OCI-LY7 (cell line): ENCODE data around the gene EMX2. TPM values are rescaled to one million over a fixed set of nuclear protein-coding genes. Genes with fewer than 3 reads are reported as not detected.

ENCODE experiments used
- BruUV-seq: library from RNA; stranded (reverse); fragments of 400-500 nt; replicated peaks from 2 replicates; lab custom pipeline; 2021; lab: Mats Ljungman, UMichigan
- CTCF ChIA-PET: fragments of 300-600 bp; sonication (Branson Sonifier 250); formaldehyde crosslinking; loops from one replicate; lab custom pipeline; 2022; ENCODE audit warnings: antibody characterized with exemption; ENCODE audit not compliant: unreplicated experiment; lab: Charles Lee
- POLR2A ChIA-PET: fragments of 300-600 bp; sonication (Branson Sonifier 250); formaldehyde crosslinking; loops from one replicate; lab custom pipeline; 2022; ENCODE audit warnings: antibody characterized with exemption; lab: Charles Lee
- DNase-seq: peaks from one replicate; pipeline ENCODE4 v3.0.0-alpha.2; 2015; ENCODE audit warnings: low spot score
- H2AFZ ChIP-seq: fragments of 200-600 bp; sonication (generic), shearing (Covaris generic); 2 replicates; pipeline ENCODE4 v1.6.1; 2014; ENCODE audit warnings: mild to moderate bottlenecking, antibody characterized with exemption, low read length, moderate library complexity
- H3K27ac ChIP-seq: fragments of 200-600 bp; sonication (generic); 2 replicates; pipeline ENCODE4 v1.5.1; 2014; ENCODE audit warnings: mixed run types, low read depth, mild to moderate bottlenecking, moderate library complexity, low read length, inconsistent platforms; ENCODE audit not compliant: poor library complexity, severe bottlenecking
- H3K36me3 ChIP-seq: fragments of 200-600 bp; sonication (generic); 2 replicates; pipeline ENCODE4 v1.6.1; 2014; ENCODE audit warnings: mild to moderate bottlenecking, antibody characterized with exemption, low read length, moderate library complexity, mixed read lengths; ENCODE audit not compliant: insufficient read depth
- H3K4me1 ChIP-seq: fragments of 200-600 bp; sonication (generic); 2 replicates; pipeline ENCODE4 v1.5.1; 2014; ENCODE audit warnings: mild to moderate bottlenecking, low read length; ENCODE audit not compliant: insufficient read depth, poor library complexity, severe bottlenecking
- H3K4me2 ChIP-seq: fragments of 200-600 bp; sonication (generic); 2 replicates; pipeline ENCODE4 v1.6.1; 2014; ENCODE audit warnings: mild to moderate bottlenecking, low read length
- H3K4me3 ChIP-seq: fragments of 200-600 bp; sonication (generic); 2 replicates; pipeline ENCODE4 v1.5.1; 2014; ENCODE audit warnings: mild to moderate bottlenecking, low read depth, low read length; ENCODE audit not compliant: poor library complexity, severe bottlenecking
- H3K79me2 ChIP-seq: fragments of 200-600 bp; sonication (generic); 2 replicates; pipeline ENCODE4 v1.6.1; 2016; ENCODE audit warnings: low read depth, mild to moderate bottlenecking, low read length, moderate library complexity, mixed read lengths; ENCODE audit not compliant: insufficient read depth
- H3K9me2 ChIP-seq: fragments of 200-600 bp; sonication (generic); 2 replicates; pipeline ENCODE4 v1.6.1; 2016; ENCODE audit warnings: mild to moderate bottlenecking, low read length, mixed read lengths; ENCODE audit not compliant: insufficient read depth
- H3K9me3 ChIP-seq: fragments of 200-600 bp; sonication (generic); 2 replicates; pipeline ENCODE4 v1.6.1; 2014; ENCODE audit warnings: mild to moderate bottlenecking, mixed run types, low read length, mixed read lengths
- H4K20me1 ChIP-seq: fragments of 200-600 bp; sonication (generic); 2 replicates; pipeline ENCODE4 v1.6.1; 2014; ENCODE audit warnings: mild to moderate bottlenecking, antibody characterized with exemption, low read length, moderate library complexity, mixed read lengths; ENCODE audit not compliant: insufficient read depth
- CTCF ChIP-seq: fragments of 200-600 bp; sonication (generic); conservative IDR thresholded peaks from 2 replicates; pipeline ENCODE4 v1.5.1; 2014; ENCODE audit warnings: mild to moderate bottlenecking, antibody characterized with exemption, low read length, moderate library complexity, mixed read lengths
- EZH2phosphoT487 ChIP-seq: fragments of 200-600 bp; sonication (generic); IDR thresholded peaks from 2 replicates; pipeline ENCODE4 v1.6.1; 2018; ENCODE audit warnings: low read depth, borderline replicate concordance, mild to moderate bottlenecking, mixed run types, antibody characterized with exemption, low read length, moderate library complexity, mixed read lengths
- intact Hi-C: fragments of 100-400 bp; cut with micrococcal nuclease; formaldehyde crosslinking; loops from one replicate; pipeline ENCODE4 v1.10.0; 2022; ENCODE audit not compliant: unreplicated experiment
- total RNA-seq, 2 experiments: library from RNA; depleted of rRNA in 1 of 2; stranded (reverse); fragments of >200 nt in 1 of 2; shearing (Covaris generic) in 1 of 2; gene quantifications; 2 replicates each; pipeline ENCODE4 v1.2.3, GENCODE V29; 2014 to 2022

Gene EMX2
- total RNA-seq, 2 experiments from 2014 or later = not detected

DNA sequence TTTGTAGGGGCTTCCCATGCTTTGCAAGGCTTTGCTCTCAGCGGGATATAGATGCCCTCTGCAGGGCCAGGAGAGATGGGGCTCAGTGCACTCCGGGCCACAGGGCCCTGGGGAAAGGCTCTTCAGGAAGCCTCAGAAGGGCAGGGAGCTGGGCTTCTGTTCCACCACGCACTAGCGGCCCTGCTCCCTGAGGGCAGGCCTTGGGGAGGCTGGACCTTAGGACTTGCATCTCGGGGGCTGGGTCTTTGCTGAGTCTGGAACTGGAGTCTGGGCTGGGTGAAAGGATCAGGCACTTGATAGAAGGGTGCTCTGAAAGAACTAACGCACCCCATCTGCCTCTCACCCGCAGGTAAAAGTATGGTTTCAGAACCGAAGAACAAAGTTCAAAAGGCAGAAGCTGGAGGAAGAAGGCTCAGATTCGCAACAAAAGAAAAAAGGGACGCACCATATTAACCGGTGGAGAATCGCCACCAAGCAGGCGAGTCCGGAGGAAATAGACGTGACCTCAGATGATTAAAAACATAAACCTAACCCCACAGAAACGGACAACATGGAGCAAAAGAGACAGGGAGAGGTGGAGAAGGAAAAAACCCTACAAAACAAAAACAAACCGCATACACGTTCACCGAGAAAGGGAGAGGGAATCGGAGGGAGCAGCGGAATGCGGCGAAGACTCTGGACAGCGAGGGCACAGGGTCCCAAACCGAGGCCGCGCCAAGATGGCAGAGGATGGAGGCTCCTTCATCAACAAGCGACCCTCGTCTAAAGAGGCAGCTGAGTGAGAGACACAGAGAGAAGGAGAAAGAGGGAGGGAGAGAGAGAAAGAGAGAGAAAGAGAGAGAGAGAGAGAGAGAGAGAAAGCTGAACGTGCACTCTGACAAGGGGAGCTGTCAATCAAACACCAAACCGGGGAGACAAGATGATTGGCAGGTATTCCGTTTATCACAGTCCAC lies 5.4 kb downstream of the EMX2 start:
- Histone ChIP-seq H4K20me1 (no peaks in the 10 kb centered on the region), H3K4me1 (no peaks in the 10 kb centered on the region), H3K9me2 (no peaks in the 10 kb centered on the region), H3K4me2 (no peak overlapping the region), H3K36me3 (no peaks in the 10 kb centered on the region), H2AFZ (no peak overlapping the region), H3K9me3 (no peaks in the 10 kb centered on the region), H3K27ac (no peak overlapping the region), H3K4me3 (no peak overlapping the region), H3K79me2 (no peaks in the 10 kb centered on the region)
- CTCF ChIA-PET = interaction anchor here (0.5 kb wide), 1 partner anchor 36 kb away, joined by 10 read pairs; no protein-coding TSS in a partner anchor
- POLR2A ChIA-PET = interaction anchor here (0.7 kb wide), 1 partner anchor 182 kb away, joined by 5 read pairs; no protein-coding TSS in a partner anchor
- intact Hi-C loops = no loop called here
- DNase-seq = no peak
- TF ChIP-seq CTCF = no peak
- TF ChIP-seq EZH2phosphoT487 = no peak
- no TSS peak for BruUV-seq

DNA sequence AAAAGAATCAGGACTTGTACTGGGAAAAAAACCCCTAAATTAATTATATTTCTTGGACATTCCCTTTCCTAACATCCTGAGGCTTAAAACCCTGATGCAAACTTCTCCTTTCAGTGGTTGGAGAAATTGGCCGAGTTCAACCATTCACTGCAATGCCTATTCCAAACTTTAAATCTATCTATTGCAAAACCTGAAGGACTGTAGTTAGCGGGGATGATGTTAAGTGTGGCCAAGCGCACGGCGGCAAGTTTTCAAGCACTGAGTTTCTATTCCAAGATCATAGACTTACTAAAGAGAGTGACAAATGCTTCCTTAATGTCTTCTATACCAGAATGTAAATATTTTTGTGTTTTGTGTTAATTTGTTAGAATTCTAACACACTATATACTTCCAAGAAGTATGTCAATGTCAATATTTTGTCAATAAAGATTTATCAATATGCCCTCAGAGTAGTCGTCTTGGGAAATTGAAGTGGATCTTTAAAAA lies 6.6 kb downstream of the EMX2 start:
- no peak overlapping the region for H3K27ac ChIP-seq
- H3K4me3 ChIP-seq = no peak overlapping the region
- no peaks in the 10 kb centered on the region for H3K36me3 ChIP-seq
- POLR2A ChIA-PET = interaction anchor here (0.7 kb wide), 1 partner anchor 181 kb away, joined by 5 read pairs; no protein-coding TSS in a partner anchor
- no peaks in the 10 kb centered on the region for H3K4me1 ChIP-seq
- H3K4me2 ChIP-seq = no peak overlapping the region
- H2AFZ ChIP-seq = no peak overlapping the region
- CTCF ChIA-PET = interaction anchor here (0.5 kb wide), 1 partner anchor 37 kb away, joined by 10 read pairs; no protein-coding TSS in a partner anchor
- H4K20me1 ChIP-seq = no peaks in the 10 kb centered on the region
- TF ChIP-seq EZH2phosphoT487 (no peak), CTCF (no peak)
- no peak for DNase-seq
- no peaks in the 10 kb centered on the region for H3K9me3 ChIP-seq
- no TSS peak for BruUV-seq
- no peaks in the 10 kb centered on the region for H3K79me2 ChIP-seq
- intact Hi-C loops = no loop called here
- no peaks in the 10 kb centered on the region for H3K9me2 ChIP-seq
